VCaP (cell line): ENCODE data around the gene RUNX2.

Experiments used
- H3K27ac ChIP-seq: fragments of 450-650 bp; 2 replicates; pipeline ENCODE4 v1.5.1; 2017
- TF ChIP-seq, protein P1 (sequence below): fragments of 450-650 bp; conservative IDR thresholded peaks from 2 replicates; pipeline ENCODE4 v1.5.1; 2017; ENCODE audit warnings: mild to moderate bottlenecking, moderate library complexity

The RUNX2 gene

DNA sequence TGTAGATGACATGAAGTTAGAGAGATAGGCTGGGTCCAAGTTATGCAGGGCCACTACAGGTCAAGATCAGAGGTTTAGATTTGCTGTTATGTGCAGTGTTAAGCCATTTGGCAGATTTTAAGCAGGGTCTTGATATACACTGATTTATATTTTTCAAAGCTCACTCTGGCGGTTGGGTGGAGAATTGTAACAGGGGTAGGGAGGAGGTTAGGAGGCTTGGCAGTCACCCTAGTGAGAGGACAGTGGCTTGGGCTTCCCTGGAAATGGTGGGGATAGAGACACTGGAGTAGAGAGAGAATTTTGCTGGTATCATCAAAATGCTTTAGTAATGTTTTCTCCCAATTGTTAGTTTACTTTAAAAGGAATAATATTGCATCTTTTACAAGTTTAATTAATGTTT is 199.1 kb downstream of the RUNX2 start:
- H3K27ac ChIP-seq = no peak overlapping the region
- TF ChIP-seq, protein P1, sequence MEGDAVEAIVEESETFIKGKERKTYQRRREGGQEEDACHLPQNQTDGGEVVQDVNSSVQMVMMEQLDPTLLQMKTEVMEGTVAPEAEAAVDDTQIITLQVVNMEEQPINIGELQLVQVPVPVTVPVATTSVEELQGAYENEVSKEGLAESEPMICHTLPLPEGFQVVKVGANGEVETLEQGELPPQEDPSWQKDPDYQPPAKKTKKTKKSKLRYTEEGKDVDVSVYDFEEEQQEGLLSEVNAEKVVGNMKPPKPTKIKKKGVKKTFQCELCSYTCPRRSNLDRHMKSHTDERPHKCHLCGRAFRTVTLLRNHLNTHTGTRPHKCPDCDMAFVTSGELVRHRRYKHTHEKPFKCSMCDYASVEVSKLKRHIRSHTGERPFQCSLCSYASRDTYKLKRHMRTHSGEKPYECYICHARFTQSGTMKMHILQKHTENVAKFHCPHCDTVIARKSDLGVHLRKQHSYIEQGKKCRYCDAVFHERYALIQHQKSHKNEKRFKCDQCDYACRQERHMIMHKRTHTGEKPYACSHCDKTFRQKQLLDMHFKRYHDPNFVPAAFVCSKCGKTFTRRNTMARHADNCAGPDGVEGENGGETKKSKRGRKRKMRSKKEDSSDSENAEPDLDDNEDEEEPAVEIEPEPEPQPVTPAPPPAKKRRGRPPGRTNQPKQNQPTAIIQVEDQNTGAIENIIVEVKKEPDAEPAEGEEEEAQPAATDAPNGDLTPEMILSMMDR = no peak

GRCh38 chr6:45531999-45532595 is 204.0 kb downstream of the RUNX2 start:
- TF ChIP-seq, protein P1 = no peak
- H3K27ac ChIP-seq = no peak overlapping the region

DNA sequence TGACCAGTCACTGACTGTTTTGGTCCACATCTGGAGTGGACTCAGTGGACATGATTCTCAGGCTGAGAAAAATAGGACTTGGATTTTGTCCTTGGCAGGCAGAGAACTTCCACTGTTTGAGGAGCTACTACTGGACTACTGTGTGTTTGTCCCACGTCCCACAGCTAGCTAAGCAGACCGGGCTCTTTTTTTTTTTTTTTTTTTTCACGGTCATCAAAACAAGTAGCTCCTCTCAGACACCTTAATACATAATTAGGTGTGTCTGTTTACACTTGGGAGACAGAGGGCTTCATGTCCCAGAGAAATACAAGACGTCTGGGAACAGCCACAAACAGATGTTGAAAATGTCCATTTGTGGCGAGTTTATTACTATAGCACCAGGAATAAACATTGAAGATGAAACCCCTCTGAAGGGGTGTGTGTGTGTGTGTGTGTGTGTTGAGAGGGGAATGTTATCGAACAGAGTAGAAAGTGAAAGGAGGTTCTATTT is 204.6 kb downstream of the RUNX2 start:
- no peak overlapping the region for H3K27ac ChIP-seq
- TF ChIP-seq, protein P1 = no peak

GRCh38 chr6:45533386-45533785 is 205.3 kb downstream of the RUNX2 start:
- peak overlapping the region; percentile 98; the same call in 1 of the 2 replicates for H3K27ac ChIP-seq
- TF ChIP-seq, protein P1 = no peak

DNA sequence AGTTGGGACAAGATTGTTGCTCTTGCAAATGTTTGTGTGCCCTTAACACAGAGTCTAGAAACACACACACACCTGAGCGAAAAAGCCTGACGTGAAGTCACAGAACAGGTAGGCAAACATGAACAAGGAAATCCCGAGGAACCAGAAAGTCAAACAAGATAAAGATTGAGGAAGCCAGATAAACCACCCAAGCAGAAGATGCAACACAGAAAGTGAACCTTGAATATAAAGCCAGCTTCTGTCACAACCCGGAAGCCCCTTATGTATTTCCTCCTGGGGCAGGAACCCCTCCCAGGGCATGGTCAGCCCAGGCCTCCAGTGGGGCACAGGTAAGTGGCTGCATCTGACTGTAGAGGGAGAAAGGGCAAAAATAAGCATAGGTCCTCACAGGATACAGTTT is 207.8 kb downstream of the RUNX2 start:
- TF ChIP-seq, protein P1 = no peak
- peak overlapping the region; percentile 98 for H3K27ac ChIP-seq

DNA sequence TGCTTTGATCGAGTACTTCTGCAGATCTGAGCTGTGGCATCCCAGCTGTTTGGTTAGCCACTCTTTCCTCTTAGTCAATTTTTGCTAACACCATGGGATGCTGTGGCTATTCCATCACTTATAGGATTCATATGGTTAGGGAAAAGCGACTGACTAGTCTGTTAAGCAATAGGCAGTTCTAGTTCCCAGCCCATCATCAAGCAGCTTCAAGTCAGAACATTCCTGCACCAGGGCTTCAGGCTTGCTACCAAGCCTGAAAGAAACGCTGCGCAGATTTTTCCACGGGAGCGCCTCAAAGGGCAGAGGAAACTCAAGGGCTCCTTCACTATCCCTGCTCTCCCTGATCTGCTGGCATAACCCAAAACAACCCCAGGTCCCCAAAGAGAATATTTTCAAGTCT is 209.4 kb downstream of the RUNX2 start:
- peak overlapping the region; percentile 98 for H3K27ac ChIP-seq
- TF ChIP-seq, protein P1 = no peak

DNA sequence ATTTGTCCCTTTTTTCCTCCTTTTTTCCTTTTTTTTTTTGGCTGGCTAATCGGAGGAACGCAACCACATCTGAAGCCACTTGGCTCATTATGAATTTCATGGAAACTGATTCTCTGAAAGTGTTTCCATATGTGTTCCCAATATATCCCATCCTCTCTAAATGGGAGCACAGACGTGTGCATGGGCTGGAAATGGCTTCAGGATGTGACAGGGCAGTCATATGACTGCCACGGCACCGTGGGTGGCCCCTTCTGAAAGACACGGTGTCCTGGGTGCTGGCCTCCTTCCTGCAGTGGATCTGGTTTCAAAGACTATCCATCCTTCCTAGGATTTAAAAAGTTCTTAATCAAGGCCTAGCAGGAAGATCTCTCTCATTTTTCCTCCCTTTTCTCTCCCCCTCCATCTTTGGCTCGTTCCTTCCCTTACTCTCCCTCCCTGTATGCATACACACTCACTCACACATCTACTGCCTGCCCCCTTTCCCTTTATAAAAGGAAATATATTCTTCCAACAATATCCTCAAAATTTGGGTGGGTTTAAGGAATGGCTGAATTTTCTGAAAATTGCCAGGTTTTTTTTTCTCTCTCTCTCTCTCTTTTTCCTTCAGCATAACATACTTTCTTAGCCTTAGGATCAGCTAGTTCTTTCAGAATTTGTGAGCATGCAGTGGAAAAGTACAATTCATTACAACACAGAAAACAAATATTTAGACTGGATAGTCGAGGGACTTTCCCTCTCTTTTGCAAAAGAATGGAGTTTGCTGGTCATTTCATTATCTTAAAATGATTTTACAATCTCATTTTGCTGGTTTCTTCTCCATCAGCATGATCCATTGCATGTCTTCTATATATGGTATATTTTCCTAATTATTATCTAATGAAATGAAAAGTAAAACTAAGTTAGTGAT is 210.8 kb downstream of the RUNX2 start:
- H3K27ac ChIP-seq = peak overlapping the region; percentile 98; the same call in 1 of the 2 replicates
- TF ChIP-seq, protein P1 = no peak
